ENCODE measurements around the gene RPS6KA1. TPM values are rescaled to one million over a fixed set of nuclear protein-coding genes. Genes with fewer than 3 reads are reported as not detected.

The RPS6KA1 gene
- total and polyA plus RNA-seq, 2 of the 13 experiments (the other 11 are each of a cell fraction or from before 2014, with no cell fraction given) = 19.6 to 24.2 TPM

- TF ChIP-seq ZBTB49 (CRISPR knock-in tag; IDR thresholded peaks at IDR 0.05; ENCODE audit: borderline replicate concordance) = no peak
- peak; percentile 70; the same call in 1 of the 2 replicates for TF ChIP-seq GFI1 (CRISPR knock-in tag; IDR thresholded peaks at IDR 0.05; ENCODE audit: borderline replicate concordance)
- TF ChIP-seq ZNF530 (CRISPR knock-in tag; IDR thresholded peaks at IDR 0.05; ENCODE audit: low read depth) = no peak
- peak; percentile 52 for TF ChIP-seq TFDP2 (CRISPR knock-in tag; IDR thresholded peaks at IDR 0.05)
- TF ChIP-seq CCDC6 (CRISPR knock-in tag; IDR thresholded peaks at IDR 0.05) = peak; percentile 80
- TF ChIP-seq ZNF615 (CRISPR knock-in tag; IDR thresholded peaks at IDR 0.05; ENCODE audit: borderline replicate concordance) = no peak
- no peak for TF ChIP-seq GTF3A (CRISPR knock-in tag; conservative IDR thresholded peaks at IDR 0.05)
- no peak for TF ChIP-seq RFX1 (IDR thresholded peaks at IDR 0.05)
- TF ChIP-seq ZNF18 (CRISPR knock-in tag; IDR thresholded peaks at IDR 0.05; ENCODE audit: insufficient replicate concordance) = no peak
- peak; percentile 79 for TF ChIP-seq HDAC1 (CRISPR knock-in tag; IDR thresholded peaks at IDR 0.05)
- TF ChIP-seq MYPOP (CRISPR knock-in tag; IDR thresholded peaks at IDR 0.05) = peak; percentile 80
- no peak for TF ChIP-seq ATF7 (IDR thresholded peaks at IDR 0.05)
- no peak; the same call in 1 of the 2 replicates for TF ChIP-seq ATF7 (CRISPR knock-in tag; IDR thresholded peaks at IDR 0.05)
- TF ChIP-seq CEBPG (CRISPR knock-in tag; IDR thresholded peaks at IDR 0.05) = peak; percentile 33; the same call in 1 of the 2 replicates
- no peak for TF ChIP-seq ZNF337 (CRISPR knock-in tag; IDR thresholded peaks at IDR 0.05; ENCODE audit: borderline replicate concordance, low read depth)
- no peak for TF ChIP-seq ZNF720 (CRISPR knock-in tag; IDR thresholded peaks at IDR 0.05)
- 0 out of 2 replicates have a peak, but pooled peaks have one; percentile 45 for TF ChIP-seq ZNF235 (CRISPR knock-in tag; IDR thresholded peaks at IDR 0.05; ENCODE audit: borderline replicate concordance)
- no peak; the same call in 1 of the 2 replicates for TF ChIP-seq ZBTB21 (CRISPR knock-in tag; IDR thresholded peaks at IDR 0.05)
- no peak for TF ChIP-seq REXO4 (CRISPR knock-in tag; IDR thresholded peaks at IDR 0.05; ENCODE audit: borderline replicate concordance)
- TF ChIP-seq CHCHD3 (CRISPR knock-in tag; IDR thresholded peaks at IDR 0.05) = no peak
- no peak for TF ChIP-seq ZNF572 (CRISPR knock-in tag; IDR thresholded peaks at IDR 0.05)
- TF ChIP-seq TERF1 (CRISPR knock-in tag; IDR thresholded peaks at IDR 0.05) = no peak
- no peak for TF ChIP-seq CREBL2 (CRISPR knock-in tag; IDR thresholded peaks at IDR 0.05; ENCODE audit: borderline replicate concordance)
Measured at GRCh38 chr1:26500488-26501175, 28.9 kb upstream of the RPS6KA1 start (continued).
